Gastrocnemius medialis (tissue), 4 donors: ENCODE results near the gene THBD.

Experiments
- CTCF ChIP-seq, 5 experiments: fragments of 450-650 bp in 3 of 5; fragments of 200-600 bp in 2 of 5; sonication (generic) in 2 of 5; IDR thresholded peaks in 4 of 5; conservative IDR thresholded peaks in 1 of 5; 1 replicate in 4 of 5; 2 replicates in 1 of 5; pipeline ENCODE4 v1.5.1; 2016 to 2019; ENCODE audit warnings: antibody characterized with exemption in 5 of 5, mild to moderate bottlenecking in 3 of 5, moderate library complexity in 3 of 5
- POLR2A ChIP-seq, 2 donors: fragments of 450-650 bp; IDR thresholded peaks; one replicate each; pipeline ENCODE4 v1.6.1; 2017; ENCODE audit warnings: antibody characterized with exemption in 2 of 2, mild to moderate bottlenecking in 2 of 2, moderate library complexity in 2 of 2

GRCh38 chr20:22995923-22996322 is 53.5 kb downstream of the THBD start:
- TF ChIP-seq POLR2A (IDR thresholded peaks at IDR 0.05) (no peak), CTCF (IDR thresholded peaks at IDR 0.05 in 4 of 5, conservative IDR thresholded peaks at IDR 0.05 in 1 of 5) (no peak)
